GM21390 (cell line): ENCODE data around the gene PPP4R2.

Source experiments
- ATAC-seq: cut with Tn5 transposase; IDR thresholded peaks from one replicate; pipeline ENCODE4 v1.9.1; 2021; ENCODE audit not compliant: unreplicated experiment

The PPP4R2 gene

GRCh38 chr3:73107676-73108187, 111.1 kb downstream of the PPP4R2 start:
- ATAC-seq = no peak

GRCh38 chr3:73108750-73109149, 112.1 kb downstream of the PPP4R2 start:
- no peak for ATAC-seq

- no peak for ATAC-seq
Observed at GRCh38 chr3:73110530-73110929, 113.9 kb downstream of the PPP4R2 start.

GRCh38 chr3:73114711-73115110, 118.1 kb downstream of the PPP4R2 start:
- ATAC-seq = no peak

- no peak for ATAC-seq
Observed at GRCh38 chr3:73115806-73116205, 119.2 kb downstream of the PPP4R2 start.
